ENCODE data around the gene LAT.
"Not testable (repeated sequence)": the region's sequence is repeated elsewhere in the genome, so short reads cannot be mapped to it uniquely, and the experiment has no call there.

LAT gene

GRCh38 chr16:28980330-28980729, 4.5 kb upstream of the LAT start:
- DNase-seq: not testable (repeated sequence)

GRCh38 chr16:28980929-28981328, 3.9 kb upstream of the LAT start:
- DNase-seq: no peak

DNA sequence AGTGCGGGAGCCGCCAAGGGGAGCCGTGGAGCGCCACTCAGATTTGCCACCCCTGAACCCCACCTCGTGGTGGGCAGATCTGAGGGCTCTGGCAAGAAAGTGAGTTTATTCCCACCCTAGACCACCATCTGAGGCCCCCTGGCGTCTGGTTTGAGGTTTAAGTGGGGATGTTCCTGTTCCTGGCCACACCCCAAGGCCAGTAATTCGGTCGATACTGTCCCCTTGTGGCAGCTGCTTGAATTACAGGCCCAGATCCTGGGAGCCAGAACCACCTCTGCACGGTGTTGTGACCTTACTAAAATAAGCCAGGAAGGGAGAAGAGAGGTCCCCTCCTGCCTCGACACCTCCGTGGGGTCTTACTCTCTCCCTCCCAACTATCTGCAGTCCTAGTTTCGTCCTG, 3.3 kb upstream of the LAT start:
- DNase-seq: no peak

GRCh38 chr16:28982418-28982817, 2.4 kb upstream of the LAT start:
- DNase-seq: no peak

- DNase-seq: no peak
These were observed 1.9 kb upstream of the LAT start for GRCh38 chr16:28982949-28983348.

- no peak for DNase-seq
These were observed 1.2 kb upstream of the LAT start for GRCh38 chr16:28983644-28984043.

DNA sequence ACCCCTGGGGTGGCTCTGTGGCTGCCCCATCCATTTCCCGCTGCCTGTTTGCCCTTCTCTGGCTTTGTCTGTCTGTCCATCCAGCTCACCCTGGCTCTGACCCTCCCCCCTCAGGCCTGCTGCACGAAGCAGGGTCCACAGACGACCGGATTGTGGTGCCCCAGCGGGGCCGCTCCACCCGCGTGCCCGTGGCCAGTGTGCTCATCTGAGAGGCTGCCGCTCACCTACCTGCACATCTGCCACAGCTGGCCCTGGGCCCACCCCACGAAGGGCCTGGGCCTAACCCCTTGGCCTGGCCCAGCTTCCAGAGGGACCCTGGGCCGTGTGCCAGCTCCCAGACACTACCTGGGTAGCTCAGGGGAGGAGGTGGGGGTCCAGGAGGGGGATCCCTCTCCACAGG, 761 bp upstream of the LAT start:
- DNase-seq: no peak

GRCh38 chr16:28985211-28986041, 574 bp downstream of the LAT start:
- no peak for DNase-seq

DNA sequence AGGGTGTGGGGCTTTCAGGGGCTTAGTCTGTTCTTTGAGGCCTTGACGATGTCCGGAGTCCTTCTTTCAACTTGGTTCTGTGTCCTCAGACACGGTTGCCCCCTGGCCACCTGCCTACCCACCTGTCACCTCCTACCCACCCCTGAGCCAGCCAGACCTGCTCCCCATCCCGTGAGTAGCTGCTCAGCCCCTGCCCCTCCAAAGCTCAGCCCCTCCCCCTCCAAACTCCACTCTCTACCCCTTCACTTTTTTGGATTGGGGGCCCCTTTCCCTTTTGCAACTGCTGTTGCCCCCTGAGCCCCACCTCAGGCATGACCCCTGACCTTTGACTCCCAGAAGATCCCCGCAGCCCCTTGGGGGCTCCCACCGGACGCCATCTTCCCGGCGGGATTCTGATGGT, 1.2 kb downstream of the LAT start:
- no peak for DNase-seq

DNA sequence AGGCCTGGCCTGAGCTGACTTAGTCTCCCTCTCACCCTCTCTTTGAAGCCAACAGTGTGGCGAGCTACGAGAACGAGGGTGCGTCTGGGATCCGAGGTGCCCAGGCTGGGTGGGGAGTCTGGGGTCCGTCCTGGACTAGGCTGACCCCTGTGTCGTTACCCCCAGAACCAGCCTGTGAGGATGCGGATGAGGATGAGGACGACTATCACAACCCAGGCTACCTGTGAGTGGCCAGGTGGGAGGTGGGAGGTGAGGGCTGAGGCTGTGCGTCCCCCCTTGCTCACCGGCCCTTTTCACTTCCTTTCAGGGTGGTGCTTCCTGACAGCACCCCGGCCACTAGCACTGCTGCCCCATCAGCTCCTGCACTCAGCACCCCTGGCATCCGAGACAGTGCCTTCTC, 1.6 kb downstream of the LAT start:
- no peak for DNase-seq

DNA sequence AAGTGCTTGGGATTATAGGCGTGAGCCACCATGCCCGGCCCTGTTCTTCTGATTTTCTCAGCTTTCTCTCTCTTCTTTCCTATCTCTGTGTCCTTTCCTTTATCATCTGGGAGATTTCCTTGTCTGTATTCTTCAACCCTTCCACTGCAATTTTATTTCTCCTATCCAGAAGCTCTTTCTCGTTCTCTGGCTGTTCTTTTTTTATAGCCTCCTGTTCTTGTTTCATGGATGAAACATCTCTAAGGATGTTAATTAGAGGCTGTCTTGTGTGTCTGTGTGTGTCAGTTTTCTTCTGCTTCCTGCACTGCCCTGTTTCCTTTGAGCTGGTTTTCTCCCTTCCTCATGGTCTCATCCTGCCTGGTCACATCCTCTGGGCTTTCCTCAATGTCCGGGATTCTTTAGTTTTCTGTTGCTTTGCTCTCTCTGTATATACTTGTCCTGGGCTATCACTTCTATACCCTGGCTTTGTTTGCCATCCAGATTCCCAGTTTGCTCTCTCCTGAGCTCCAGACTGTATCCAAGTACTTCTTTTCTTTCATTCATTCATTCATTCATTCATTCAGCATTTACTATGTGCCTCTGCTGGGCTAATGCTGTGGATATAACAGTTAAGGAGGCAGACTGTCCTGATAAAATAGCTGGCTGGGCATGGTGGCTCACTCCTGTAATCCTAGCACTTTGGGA, 2.5 kb downstream of the LAT start:
- no peak for DNase-seq

DNA sequence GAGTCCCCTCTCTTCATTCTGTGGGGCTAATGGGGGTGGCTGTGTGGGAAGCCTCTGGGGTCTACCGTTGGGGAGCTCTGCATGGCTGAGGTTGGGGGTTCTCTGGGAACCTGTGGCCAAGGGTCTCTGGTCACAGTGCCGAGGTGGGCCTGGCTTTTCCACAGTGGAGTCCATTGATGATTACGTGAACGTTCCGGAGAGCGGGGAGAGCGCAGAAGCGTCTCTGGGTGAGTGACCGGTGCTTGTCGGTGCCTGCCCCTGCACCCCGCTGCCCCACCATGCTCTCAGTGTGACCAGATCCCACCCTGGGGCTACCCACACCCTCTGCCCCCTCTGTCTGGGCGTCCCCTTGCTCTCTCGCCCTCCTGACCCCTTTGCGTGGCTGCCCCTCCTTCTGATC, 4.5 kb downstream of the LAT start:
- DNase-seq: no peak

GRCh38 chr16:28990375-28991040, 5.7 kb downstream of the LAT start:
- no peak for DNase-seq

DNA sequence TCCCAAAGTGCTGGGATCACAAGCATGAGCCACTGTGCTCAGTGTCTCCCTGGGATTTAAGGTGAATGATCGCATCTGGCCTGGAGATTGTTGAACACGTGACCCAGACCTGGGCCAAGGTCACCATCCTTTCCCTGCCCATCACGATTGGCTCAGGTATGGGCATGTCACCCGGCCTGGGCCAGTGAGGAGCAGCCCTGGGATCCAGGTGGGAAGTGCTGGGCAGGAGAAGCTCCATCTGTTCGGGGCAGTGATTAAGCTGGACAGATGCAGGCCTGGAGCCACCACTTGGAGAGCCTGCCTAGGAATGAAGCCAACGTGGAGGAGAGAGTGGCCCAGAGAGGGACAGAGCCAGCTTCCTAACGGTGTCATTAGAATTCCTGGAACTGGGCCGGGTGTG, 6.8 kb downstream of the LAT start:
- DNase-seq: no peak

- DNase-seq: no peak
These were observed 7.6 kb downstream of the LAT start for GRCh38 chr16:28992496-28992895.

- no peak for DNase-seq
These were observed 14.0 kb downstream of the LAT start for GRCh38 chr16:28998837-28999236.

- no peak for DNase-seq
These were observed 14.7 kb downstream of the LAT start for GRCh38 chr16:28999577-28999976.

DNA sequence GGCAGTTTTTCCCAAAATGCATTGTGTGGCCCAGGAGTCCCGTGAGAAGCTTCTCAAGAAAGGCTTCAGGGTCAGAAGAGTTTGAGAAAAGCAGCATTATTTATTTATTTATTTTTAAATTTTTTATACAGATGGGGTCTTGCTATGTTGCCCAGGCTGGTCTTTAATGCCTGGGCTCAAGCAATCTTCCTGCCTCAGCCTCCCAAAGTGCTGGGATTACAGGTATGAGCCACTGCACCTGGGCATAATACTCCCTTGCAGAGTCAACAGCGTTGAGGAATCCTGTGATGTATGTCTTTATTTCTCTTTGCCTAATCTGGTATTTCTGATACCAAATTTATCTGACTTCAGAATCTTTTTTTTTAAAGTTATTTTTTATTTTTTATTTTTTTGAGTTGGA, 15.2 kb downstream of the LAT start:
- DNase-seq: no peak

- DNase-seq: not testable (repeated sequence)
These were observed 19.8 kb downstream of the LAT start for GRCh38 chr16:29004496-29005139.

DNA sequence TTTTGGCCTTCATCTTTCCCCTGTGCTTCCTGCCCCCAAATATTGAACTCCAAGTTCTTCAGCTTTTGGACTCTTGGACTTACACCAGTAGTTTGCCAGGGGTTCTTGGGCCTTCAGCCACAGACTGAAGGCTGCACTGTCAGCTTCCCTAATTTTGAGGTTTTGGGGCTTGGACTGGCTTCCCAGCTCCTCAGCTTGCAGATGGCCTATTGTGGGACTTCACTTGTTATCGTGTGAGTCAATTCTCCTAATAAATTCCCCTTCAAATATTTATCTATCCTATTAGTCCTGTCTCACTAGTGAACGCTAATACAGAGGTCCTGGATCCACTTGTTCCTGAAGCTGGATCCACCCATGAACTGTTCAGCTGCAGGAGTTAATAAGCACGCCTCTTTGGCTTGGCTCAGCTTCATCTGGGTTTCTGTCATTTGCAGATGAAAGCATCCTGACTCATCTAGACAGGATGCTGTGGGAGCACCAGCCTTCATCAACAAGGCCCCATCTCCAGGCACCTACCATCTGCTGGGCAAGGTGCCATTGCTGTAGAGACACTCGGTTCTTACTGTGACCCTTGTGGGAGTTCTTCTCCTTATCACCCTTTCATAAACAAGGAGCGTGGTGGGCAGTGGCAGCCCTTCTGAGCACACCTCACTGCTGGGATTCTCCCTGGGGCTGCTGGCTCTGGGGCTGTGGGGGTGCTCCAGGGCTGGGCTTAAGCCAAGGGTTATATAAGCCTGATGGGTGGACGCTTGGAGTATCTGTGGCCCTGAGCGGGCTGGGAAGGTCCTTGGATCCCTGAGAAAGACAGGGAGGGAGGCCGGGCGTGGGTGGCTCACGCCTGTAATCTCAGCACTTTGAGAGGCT, 23.1 kb downstream of the LAT start:
- DNase-seq: no peak

- no peak for DNase-seq
These were observed 24.4 kb downstream of the LAT start for GRCh38 chr16:29009050-29009837.

- DNase-seq: no peak
These were observed 24.9 kb downstream of the LAT start for GRCh38 chr16:29009838-29010166.

All from NCI-H524 (cell line).